NCI-H69 (cell line): ENCODE data around the gene IRS2.
A peak's percentile ranks its signal among the peaks of the same experiment; 100 is the strongest.

Experiments used
- DNase-seq: peaks from one replicate; lab custom pipeline; 2025; lab: John Stamatoyannopoulos, UW

Gene IRS2

GRCh38 chr13:109781384-109782065 lies 4.9 kb downstream of the IRS2 start:
- no peak for DNase-seq

GRCh38 chr13:109780845-109781383 lies 5.5 kb downstream of the IRS2 start:
- DNase-seq = no peak

- no peak for DNase-seq
Measured at GRCh38 chr13:109779876-109780510, 6.4 kb downstream of the IRS2 start.

- peak; percentile 16 for DNase-seq
Measured at GRCh38 chr13:109779074-109779473, 7.3 kb downstream of the IRS2 start.

- peak; percentile 74 for DNase-seq
Measured at GRCh38 chr13:109778102-109778542, 8.3 kb downstream of the IRS2 start.

GRCh38 chr13:109776575-109776974 lies 9.8 kb downstream of the IRS2 start:
- no peak for DNase-seq

- no peak for DNase-seq
Measured at GRCh38 chr13:109773786-109774185, 12.6 kb downstream of the IRS2 start.

- no peak for DNase-seq
Measured at GRCh38 chr13:109773276-109773675, 13.1 kb downstream of the IRS2 start.

- no peak for DNase-seq
Measured at GRCh38 chr13:109771926-109772325, 14.5 kb downstream of the IRS2 start.

GRCh38 chr13:109770436-109770835 lies 15.9 kb downstream of the IRS2 start:
- DNase-seq = no peak

- DNase-seq = no peak
Measured at GRCh38 chr13:109769921-109770320, 16.5 kb downstream of the IRS2 start.

GRCh38 chr13:109769275-109769674 lies 17.1 kb downstream of the IRS2 start:
- DNase-seq = no peak

GRCh38 chr13:109768616-109769015 lies 17.8 kb downstream of the IRS2 start:
- DNase-seq = no peak

- no peak for DNase-seq
Measured at GRCh38 chr13:109768176-109768575, 18.2 kb downstream of the IRS2 start.

- no peak for DNase-seq
Measured at GRCh38 chr13:109767023-109767422, 19.4 kb downstream of the IRS2 start.

GRCh38 chr13:109764470-109765291 lies 21.7 kb downstream of the IRS2 start:
- peak; percentile 72 for DNase-seq

- DNase-seq = no peak
Measured at GRCh38 chr13:109764045-109764444, 22.3 kb downstream of the IRS2 start.

- DNase-seq = peak; percentile 34
Measured at GRCh38 chr13:109762791-109763190, 23.6 kb downstream of the IRS2 start.

GRCh38 chr13:109761695-109762094 lies 24.7 kb downstream of the IRS2 start:
- DNase-seq = no peak

- DNase-seq = no peak
Measured at GRCh38 chr13:109760951-109761350, 25.4 kb downstream of the IRS2 start.

- DNase-seq = no peak
Measured at GRCh38 chr13:109760402-109760801, 26.0 kb downstream of the IRS2 start.

GRCh38 chr13:109759609-109760008 lies 26.8 kb downstream of the IRS2 start:
- no peak for DNase-seq
